KMS-11 (cell line): Measurements from ENCODE around the gene CMSS1.

Experiments used
- H2AFZ ChIP-seq: fragments of 200-600 bp; sonication (generic); 2 replicates; pipeline ENCODE4 v1.6.1; 2016; ENCODE audit warnings: antibody characterized with exemption, mixed run types, low read depth
- H3K27ac ChIP-seq: fragments of 200-600 bp; sonication (generic); 2 replicates; pipeline ENCODE4 v1.6.1; 2016; ENCODE audit warnings: mild to moderate bottlenecking, mixed run types
- H3K27me3 ChIP-seq: fragments of 200-600 bp; sonication (generic); 2 replicates; pipeline ENCODE4 v1.6.1; 2017; ENCODE audit warnings: mild to moderate bottlenecking, low read depth, mixed run types, moderate library complexity; ENCODE audit not compliant: insufficient read depth
- H3K36me3 ChIP-seq: fragments of 200-600 bp; sonication (generic); 2 replicates; pipeline ENCODE4 v1.6.1; 2017; ENCODE audit warnings: mild to moderate bottlenecking, mixed run types; ENCODE audit not compliant: insufficient read depth
- H3K4me1 ChIP-seq: fragments of 200-600 bp; sonication (generic); 2 replicates; pipeline ENCODE4 v1.6.1; 2016; ENCODE audit warnings: mild to moderate bottlenecking, low read depth, mixed run types; ENCODE audit not compliant: poor library complexity, severe bottlenecking
- H3K4me2 ChIP-seq: fragments of 200-600 bp; sonication (generic); 2 replicates; pipeline ENCODE4 v1.7.0; 2016; ENCODE audit warnings: mild to moderate bottlenecking, mixed run types
- H3K4me3 ChIP-seq: fragments of 200-600 bp; sonication (generic); IDR thresholded peaks from 2 replicates; pipeline ENCODE4 v1.6.1; 2017; ENCODE audit warnings: low read depth, low read length, mixed read lengths; ENCODE audit not compliant: insufficient read depth
- H3K79me2 ChIP-seq: fragments of 200-600 bp; sonication (generic); 2 replicates; pipeline ENCODE4 v1.6.1; 2016; ENCODE audit warnings: low read depth, mixed run types; ENCODE audit not compliant: insufficient read depth
- H3K9ac ChIP-seq: fragments of 200-600 bp; sonication (generic); 2 replicates; pipeline ENCODE4 v1.6.1; 2016; ENCODE audit warnings: mild to moderate bottlenecking, mixed run types
- H4K20me1 ChIP-seq: fragments of 200-600 bp; sonication (generic); 2 replicates; pipeline ENCODE4 v1.6.1; 2016; ENCODE audit warnings: mild to moderate bottlenecking, mixed run types; ENCODE audit not compliant: insufficient read depth
- TF ChIP-seq, protein P1 (sequence below): fragments of 200-600 bp; sonication (generic); conservative IDR thresholded peaks from 2 replicates; pipeline ENCODE4 v1.6.1; 2017; ENCODE audit warnings: low read depth, mild to moderate bottlenecking, antibody characterized with exemption, low read length, moderate library complexity, mixed read lengths

The CMSS1 gene

DNA sequence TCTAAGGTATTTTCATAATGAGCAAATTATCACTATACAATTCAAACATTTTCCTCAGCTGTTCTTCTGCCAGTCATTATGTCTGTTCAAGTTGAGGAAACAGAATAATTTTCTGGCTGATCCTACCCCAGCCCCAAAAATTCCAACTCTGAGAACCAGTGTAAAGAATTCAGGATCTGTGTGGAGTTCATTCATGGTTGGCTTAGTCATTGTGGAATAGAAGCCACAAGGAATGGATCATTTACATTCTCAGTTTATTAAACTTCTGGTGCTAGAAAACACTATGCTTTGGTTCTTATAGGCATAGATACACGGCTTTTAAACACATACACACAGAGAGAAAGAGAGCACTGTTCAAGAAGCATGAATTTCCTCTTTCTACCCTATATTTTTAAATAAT is 134.6 kb downstream of the CMSS1 start:
- Histone ChIP-seq H3K27ac (no peak overlapping the region), H2AFZ (no peak overlapping the region), H3K9ac (no peak overlapping the region), H3K79me2 (no peaks in the 10 kb centered on the region; the same call in 1 of the 2 replicates), H3K27me3 (no peaks in the 10 kb centered on the region), H3K4me1 (peaks cover 16% of the 10 kb centered on the region), H3K4me2 (no peak overlapping the region), H4K20me1 (0 out of 2 replicates have a peak, but pooled peaks cover 5% of the 10 kb centered on the region), H3K36me3 (no peaks in the 10 kb centered on the region), H3K4me3 (no peak overlapping the region)
- TF ChIP-seq, protein P1, sequence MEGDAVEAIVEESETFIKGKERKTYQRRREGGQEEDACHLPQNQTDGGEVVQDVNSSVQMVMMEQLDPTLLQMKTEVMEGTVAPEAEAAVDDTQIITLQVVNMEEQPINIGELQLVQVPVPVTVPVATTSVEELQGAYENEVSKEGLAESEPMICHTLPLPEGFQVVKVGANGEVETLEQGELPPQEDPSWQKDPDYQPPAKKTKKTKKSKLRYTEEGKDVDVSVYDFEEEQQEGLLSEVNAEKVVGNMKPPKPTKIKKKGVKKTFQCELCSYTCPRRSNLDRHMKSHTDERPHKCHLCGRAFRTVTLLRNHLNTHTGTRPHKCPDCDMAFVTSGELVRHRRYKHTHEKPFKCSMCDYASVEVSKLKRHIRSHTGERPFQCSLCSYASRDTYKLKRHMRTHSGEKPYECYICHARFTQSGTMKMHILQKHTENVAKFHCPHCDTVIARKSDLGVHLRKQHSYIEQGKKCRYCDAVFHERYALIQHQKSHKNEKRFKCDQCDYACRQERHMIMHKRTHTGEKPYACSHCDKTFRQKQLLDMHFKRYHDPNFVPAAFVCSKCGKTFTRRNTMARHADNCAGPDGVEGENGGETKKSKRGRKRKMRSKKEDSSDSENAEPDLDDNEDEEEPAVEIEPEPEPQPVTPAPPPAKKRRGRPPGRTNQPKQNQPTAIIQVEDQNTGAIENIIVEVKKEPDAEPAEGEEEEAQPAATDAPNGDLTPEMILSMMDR, result no peak

DNA sequence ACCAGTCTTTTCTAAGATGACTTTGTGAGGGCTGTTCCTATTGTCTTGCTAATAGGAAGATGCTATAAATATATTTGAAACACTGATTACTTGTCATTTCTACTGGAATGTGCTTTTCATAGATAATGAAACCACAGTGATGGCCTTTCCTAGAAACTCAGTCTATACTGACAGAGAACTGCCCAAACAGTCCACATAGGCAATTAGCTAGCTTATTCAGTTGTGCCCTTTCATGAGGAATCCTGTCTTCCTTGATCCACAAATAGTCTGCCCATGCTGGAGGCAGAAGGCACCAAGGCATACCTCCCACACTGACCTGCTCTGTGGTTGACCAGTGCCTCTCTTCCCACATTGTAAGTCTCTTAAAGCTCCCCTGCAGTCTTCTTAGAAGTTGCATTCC is 135.9 kb downstream of the CMSS1 start:
- no peak overlapping the region for H2AFZ ChIP-seq
- H3K36me3 ChIP-seq, result no peaks in the 10 kb centered on the region
- H3K4me3 ChIP-seq, result no peak overlapping the region
- H3K4me2 ChIP-seq, result no peak overlapping the region; the same call in 1 of the 2 replicates
- no peak overlapping the region for H3K9ac ChIP-seq
- TF ChIP-seq, protein P1, result no peak
- no peak overlapping the region for H3K27ac ChIP-seq
- peaks cover 16% of the 10 kb centered on the region for H3K4me1 ChIP-seq
- H3K27me3 ChIP-seq, result no peaks in the 10 kb centered on the region
- H4K20me1 ChIP-seq, result 0 out of 2 replicates have a peak, but pooled peaks cover 5% of the 10 kb centered on the region
- H3K79me2 ChIP-seq, result no peaks in the 10 kb centered on the region; the same call in 1 of the 2 replicates

DNA sequence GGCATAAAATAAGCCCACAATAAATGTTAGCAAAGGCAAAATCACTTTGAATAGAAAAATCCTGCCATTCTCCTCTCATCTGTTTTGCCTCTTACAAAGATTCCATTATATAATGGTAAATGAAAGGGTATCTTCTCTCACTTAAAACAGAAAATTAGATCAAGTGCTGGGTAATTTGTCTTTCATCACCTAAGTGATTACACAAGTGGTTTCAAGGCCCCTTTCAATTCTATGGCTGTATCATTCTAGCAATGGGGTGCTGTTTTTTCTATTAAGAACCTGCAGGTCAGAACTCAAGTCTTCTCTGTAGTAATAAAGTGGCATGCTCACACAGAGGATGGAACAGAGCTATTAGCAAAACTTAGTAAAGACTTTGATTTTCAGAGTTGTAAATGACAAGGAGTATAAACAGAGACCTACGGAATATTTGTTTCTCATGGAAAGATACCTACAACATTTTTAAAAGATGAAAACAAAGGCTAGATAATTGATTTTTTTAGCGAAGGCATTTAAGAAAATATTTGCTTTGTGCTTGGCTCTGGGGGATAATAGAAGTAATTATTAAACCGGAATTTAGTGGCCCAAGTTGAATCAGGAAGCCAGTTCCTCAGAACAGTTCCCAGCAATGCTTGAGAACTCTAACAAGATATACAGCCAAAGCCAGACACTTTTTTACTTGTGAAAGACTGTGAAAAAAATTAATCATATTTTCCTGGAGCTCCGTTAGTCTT is 137.4 kb downstream of the CMSS1 start:
- Histone ChIP-seq H3K4me2 (no peak overlapping the region), H3K4me1 (peaks cover 16% of the 10 kb centered on the region)

DNA sequence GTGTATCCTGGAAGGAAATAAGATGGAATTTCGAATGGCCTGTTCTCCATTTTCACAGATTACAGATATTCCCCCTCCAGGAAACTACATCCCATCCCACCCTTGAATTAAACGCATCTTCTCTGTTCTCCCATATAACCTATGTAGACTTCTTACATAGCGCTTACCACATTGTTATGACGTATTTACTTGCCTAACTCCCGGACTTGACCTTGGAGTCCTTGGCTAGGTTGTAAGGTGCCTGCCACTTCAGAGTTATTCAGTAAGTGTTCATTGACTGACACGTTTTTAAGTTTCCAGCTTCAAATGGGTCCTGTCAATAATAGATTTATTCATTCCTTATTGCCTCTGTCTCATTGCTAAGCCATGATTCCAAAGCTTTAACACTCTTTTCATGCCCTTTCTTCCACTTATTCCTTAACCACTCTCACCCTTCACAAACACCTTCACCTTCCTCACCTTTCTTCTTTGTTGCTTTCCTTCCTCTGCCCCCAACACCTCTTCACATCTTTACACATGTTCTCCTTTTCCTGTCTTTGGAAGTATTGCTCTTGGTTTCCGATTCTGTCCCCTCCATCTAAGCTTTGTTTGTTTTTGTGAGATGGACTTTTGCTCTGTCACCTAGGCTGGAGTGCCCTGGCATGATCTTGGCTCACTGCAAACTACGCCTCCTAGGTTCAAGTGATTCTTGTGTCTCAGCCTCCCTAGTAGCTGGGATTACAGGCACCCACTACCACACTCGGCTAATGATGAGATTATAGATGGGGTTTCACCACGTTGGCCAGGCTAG is 138.3 kb downstream of the CMSS1 start:
- Histone ChIP-seq H3K27me3 (no peaks in the 10 kb centered on the region), H3K4me3 (no peak overlapping the region), H3K9ac (no peak overlapping the region), H4K20me1 (0 out of 2 replicates have a peak, but pooled peaks cover 5% of the 10 kb centered on the region), H3K79me2 (no peaks in the 10 kb centered on the region; the same call in 1 of the 2 replicates), H3K36me3 (no peaks in the 10 kb centered on the region), H2AFZ (no peak overlapping the region), H3K4me2 (no peak overlapping the region), H3K27ac (no peak overlapping the region), H3K4me1 (peaks cover 24% of the 10 kb centered on the region)
- TF ChIP-seq, protein P1, result no peak

More for the DNA sequence above, 137.4 kb downstream of the CMSS1 start:
- H4K20me1 ChIP-seq, result 0 out of 2 replicates have a peak, but pooled peaks cover 5% of the 10 kb centered on the region
- H3K27me3 ChIP-seq, result no peaks in the 10 kb centered on the region
- TF ChIP-seq, protein P1, result no peak
- no peak overlapping the region for H3K9ac ChIP-seq
- no peak overlapping the region for H2AFZ ChIP-seq
- no peak overlapping the region for H3K27ac ChIP-seq
- H3K36me3 ChIP-seq, result no peaks in the 10 kb centered on the region
- no peaks in the 10 kb centered on the region; the same call in 1 of the 2 replicates for H3K79me2 ChIP-seq
- H3K4me3 ChIP-seq, result no peak overlapping the region
